ENCODE data around the gene PTCH1. TPM values are rescaled to one million over a fixed set of nuclear protein-coding genes. Genes with fewer than 3 reads are reported as not detected.

The PTCH1 gene
- total and polyA plus RNA-seq, 2 donors from 2014 or later, result 2.6 to 37.2 TPM

- intact Hi-C loops (cut with DNase I), result no loop called here
- TF ChIP-seq, protein P1, sequence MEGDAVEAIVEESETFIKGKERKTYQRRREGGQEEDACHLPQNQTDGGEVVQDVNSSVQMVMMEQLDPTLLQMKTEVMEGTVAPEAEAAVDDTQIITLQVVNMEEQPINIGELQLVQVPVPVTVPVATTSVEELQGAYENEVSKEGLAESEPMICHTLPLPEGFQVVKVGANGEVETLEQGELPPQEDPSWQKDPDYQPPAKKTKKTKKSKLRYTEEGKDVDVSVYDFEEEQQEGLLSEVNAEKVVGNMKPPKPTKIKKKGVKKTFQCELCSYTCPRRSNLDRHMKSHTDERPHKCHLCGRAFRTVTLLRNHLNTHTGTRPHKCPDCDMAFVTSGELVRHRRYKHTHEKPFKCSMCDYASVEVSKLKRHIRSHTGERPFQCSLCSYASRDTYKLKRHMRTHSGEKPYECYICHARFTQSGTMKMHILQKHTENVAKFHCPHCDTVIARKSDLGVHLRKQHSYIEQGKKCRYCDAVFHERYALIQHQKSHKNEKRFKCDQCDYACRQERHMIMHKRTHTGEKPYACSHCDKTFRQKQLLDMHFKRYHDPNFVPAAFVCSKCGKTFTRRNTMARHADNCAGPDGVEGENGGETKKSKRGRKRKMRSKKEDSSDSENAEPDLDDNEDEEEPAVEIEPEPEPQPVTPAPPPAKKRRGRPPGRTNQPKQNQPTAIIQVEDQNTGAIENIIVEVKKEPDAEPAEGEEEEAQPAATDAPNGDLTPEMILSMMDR (IDR thresholded peaks at IDR 0.05; ENCODE audit: borderline replicate concordance, extremely low read depth, insufficient read depth), result no peak
- no peaks in the 10 kb centered on the region for H3K9me3 ChIP-seq (ENCODE audit: control insufficient read depth in 2 of 3, insufficient read depth in 1 of 3, low read length in 3 of 3)
- peaks cover 2 to 17% (median 14%) of the 10 kb centered on the region in 3 donors for H3K4me1 ChIP-seq (ENCODE audit: control insufficient read depth in 2 of 3, insufficient read depth in 2 of 3, low read depth in 1 of 3, low read length in 3 of 3)
- DNase-seq (no peak), FAIRE-seq (no peak)
- no peaks in the 10 kb centered on the region for H3K27me3 ChIP-seq (ENCODE audit: control insufficient read depth, insufficient read depth, low read length)
- no peak overlapping the region for H3K27ac ChIP-seq (ENCODE audit: low read depth in 2 of 2, low read length in 2 of 2)
- H3K4me3 ChIP-seq (ENCODE audit: low read length in 3 of 3), result no peak overlapping the region
- H3K9ac ChIP-seq (ENCODE audit: low read length in 3 of 3), result no peak overlapping the region
- H3K36me3 ChIP-seq (ENCODE audit: control insufficient read depth in 2 of 3, insufficient read depth in 3 of 3, low read length in 3 of 3), result no peaks in the 10 kb centered on the region
Measured at GRCh38 chr9:95491543-95492320, 25.0 kb downstream of the PTCH1 start.

GRCh38 chr9:95488954-95489353 lies 27.8 kb downstream of the PTCH1 start:
- no peak overlapping the region for H3K27ac ChIP-seq (ENCODE audit: low read depth in 2 of 2, low read length in 2 of 2)

GRCh38 chr9:95486318-95486717 lies 30.5 kb downstream of the PTCH1 start:
- intact Hi-C loops (cut with DNase I), result no loop called here
- Histone ChIP-seq H3K36me3 (ENCODE audit: control insufficient read depth in 2 of 3, insufficient read depth in 3 of 3, low read length in 3 of 3) (peaks cover 0 to 2% (median 0%) of the 10 kb centered on the region in 3 donors), H3K9ac (ENCODE audit: low read length in 3 of 3) (peak overlapping the region in 1 of 3 donors; percentile 47), H3K4me3 (ENCODE audit: low read length in 3 of 3) (no peak overlapping the region), H3K27me3 (ENCODE audit: control insufficient read depth, insufficient read depth, low read length) (no peaks in the 10 kb centered on the region), H3K4me1 (ENCODE audit: control insufficient read depth in 2 of 3, insufficient read depth in 2 of 3, low read depth in 1 of 3, low read length in 3 of 3) (peaks cover 0 to 10% (median 9%) of the 10 kb centered on the region in 3 donors), H3K9me3 (ENCODE audit: control insufficient read depth in 2 of 3, insufficient read depth in 1 of 3, low read length in 3 of 3) (no peaks in the 10 kb centered on the region), H3K27ac (ENCODE audit: low read depth in 2 of 2, low read length in 2 of 2) (peak overlapping the region; percentile 43 to 47)
- no peak for FAIRE-seq
- DNase-seq, result peak in 1 of 5 donors; percentile 86
- TF ChIP-seq, protein P1 (IDR thresholded peaks at IDR 0.05; ENCODE audit: borderline replicate concordance, extremely low read depth, insufficient read depth), result no peak

More at GRCh38 chr9:95488954-95489353, 27.8 kb downstream of the PTCH1 start:
- intact Hi-C loops (cut with DNase I), result no loop called here
- no peak overlapping the region for H3K9ac ChIP-seq (ENCODE audit: low read length in 3 of 3)
- FAIRE-seq, result no peak
- peaks cover 0 to 11% (median 10%) of the 10 kb centered on the region in 3 donors for H3K4me1 ChIP-seq (ENCODE audit: control insufficient read depth in 2 of 3, insufficient read depth in 2 of 3, low read depth in 1 of 3, low read length in 3 of 3)
- TF ChIP-seq, protein P1 (IDR thresholded peaks at IDR 0.05; ENCODE audit: borderline replicate concordance, extremely low read depth, insufficient read depth), result no peak
- H3K4me3 ChIP-seq (ENCODE audit: low read length in 3 of 3), result no peak overlapping the region
- H3K36me3 ChIP-seq (ENCODE audit: control insufficient read depth in 2 of 3, insufficient read depth in 3 of 3, low read length in 3 of 3), result peaks cover 0 to 2% (median 0%) of the 10 kb centered on the region in 3 donors
- H3K9me3 ChIP-seq (ENCODE audit: control insufficient read depth in 2 of 3, insufficient read depth in 1 of 3, low read length in 3 of 3), result no peaks in the 10 kb centered on the region
- no peaks in the 10 kb centered on the region for H3K27me3 ChIP-seq (ENCODE audit: control insufficient read depth, insufficient read depth, low read length)
- no peak for DNase-seq

All from kidney (tissue), 14 donors.